ENCODE results near the gene NAT8L. TPM values are rescaled to one million over a fixed set of nuclear protein-coding genes. Genes with fewer than 3 reads are reported as not detected.
A peak's percentile ranks its signal among the peaks of the same experiment; 100 is the strongest.

NAT8L gene
- total and polyA plus RNA-seq, 4 experiments from 2014 or later, result not detected

GRCh38 chr4:2094545-2094944 is 35.4 kb downstream of the NAT8L start:
- CTCF ChIA-PET (ENCODE audit: partially characterized antibody), result no interaction called here

GRCh38 chr4:2095236-2096072 is 36.3 kb downstream of the NAT8L start:
- no peak overlapping the region for H3K4me3 ChIP-seq (ENCODE audit: low read length in 2 of 2)
- no peaks in the 10 kb centered on the region for H3K4me1 ChIP-seq (ENCODE audit: insufficient read depth, low read length)
- Mint-ChIP-seq H3K27me3 (peaks cover 6 to 8% of the 10 kb centered on the region in 2 donors), H3K4me3 (no peak overlapping the region), H3K36me3 (peaks cover 2 to 12% of the 10 kb centered on the region in 2 donors), H3K9me3 (peaks cover 0 to 33% (median 15%) of the 10 kb centered on the region in 8 donors), H3K4me1 (no peaks in the 10 kb centered on the region), H3K27ac (no peak overlapping the region)
- no peaks in the 10 kb centered on the region for H3K36me3 ChIP-seq (ENCODE audit: insufficient read depth, low read length)
- no peaks in the 10 kb centered on the region for H3K27me3 ChIP-seq (ENCODE audit: insufficient read depth, low read length)
- no peak overlapping the region for H3K27ac ChIP-seq (ENCODE audit: low read depth, low read length)
- ChIA-PET CTCF (ENCODE audit: partially characterized antibody) (no interaction called here), POLR2A (ENCODE audit: partially characterized antibody) (no interaction called here)
- H3K9me3 ChIP-seq (ENCODE audit: control insufficient read depth in 1 of 2, low read length in 2 of 2), result peaks cover 0 to 11% of the 10 kb centered on the region in 2 donors
- intact Hi-C loops (cut with micrococcal nuclease), result no loop called here
- DNase-seq, result peak in 1 of 5 donors; percentile 6

More at GRCh38 chr4:2094545-2094944, 35.4 kb downstream of the NAT8L start:
- no peak overlapping the region for H3K4me3 Mint-ChIP-seq
- Histone ChIP-seq H3K4me3 (ENCODE audit: low read length in 2 of 2) (no peak overlapping the region), H3K27ac (ENCODE audit: low read depth, low read length) (no peak overlapping the region), H3K4me1 (ENCODE audit: insufficient read depth, low read length) (no peaks in the 10 kb centered on the region), H3K27me3 (ENCODE audit: insufficient read depth, low read length) (no peaks in the 10 kb centered on the region), H3K36me3 (ENCODE audit: insufficient read depth, low read length) (no peaks in the 10 kb centered on the region), H3K9me3 (ENCODE audit: control insufficient read depth in 1 of 2, low read length in 2 of 2) (peaks cover 0 to 11% of the 10 kb centered on the region in 2 donors)
- peaks cover 0 to 30% (median 14%) of the 10 kb centered on the region in 8 donors for H3K9me3 Mint-ChIP-seq
- no peak overlapping the region for H3K27ac Mint-ChIP-seq
- peak in 1 of 5 donors; percentile 5 for DNase-seq
- H3K27me3 Mint-ChIP-seq, result peaks cover 6 to 8% of the 10 kb centered on the region in 2 donors
- POLR2A ChIA-PET (ENCODE audit: partially characterized antibody), result no interaction called here
- H3K4me1 Mint-ChIP-seq, result no peaks in the 10 kb centered on the region
- peaks cover 2 to 12% of the 10 kb centered on the region in 2 donors for H3K36me3 Mint-ChIP-seq
- intact Hi-C loops (cut with micrococcal nuclease), result no loop called here

- Histone ChIP-seq H3K36me3 (ENCODE audit: insufficient read depth, low read length) (no peaks in the 10 kb centered on the region), H3K9me3 (ENCODE audit: control insufficient read depth in 1 of 2, low read length in 2 of 2) (peaks cover 0 to 11% of the 10 kb centered on the region in 2 donors), H3K4me1 (ENCODE audit: insufficient read depth, low read length) (no peaks in the 10 kb centered on the region), H3K27ac (ENCODE audit: low read depth, low read length) (no peak overlapping the region), H3K4me3 (ENCODE audit: low read length in 2 of 2) (no peak overlapping the region), H3K27me3 (ENCODE audit: insufficient read depth, low read length) (no peaks in the 10 kb centered on the region)
- Mint-ChIP-seq H3K27me3 (peaks cover 8% of the 10 kb centered on the region in 2 donors), H3K4me1 (no peaks in the 10 kb centered on the region), H3K9me3 (peaks cover under 1 to 40% (median 17%) of the 10 kb centered on the region in 8 donors), H3K27ac (no peak overlapping the region), H3K36me3 (peaks cover 2 to 12% of the 10 kb centered on the region in 2 donors), H3K4me3 (no peak overlapping the region)
- POLR2A ChIA-PET (ENCODE audit: partially characterized antibody), result no interaction called here
- peak in 1 of 5 donors; percentile 7 for DNase-seq
- intact Hi-C loops (cut with micrococcal nuclease), result no loop called here
- CTCF ChIA-PET (ENCODE audit: partially characterized antibody), result interaction anchor here (1.3 kb wide), 1 partner anchor 9 kb away, joined by 3 read pairs; no protein-coding TSS in a partner anchor
These were observed 37.0 kb downstream of the NAT8L start for GRCh38 chr4:2096073-2096609.

GRCh38 chr4:2101346-2102044 is 42.4 kb downstream of the NAT8L start:
- no peak overlapping the region for H3K4me3 Mint-ChIP-seq
- H3K27ac Mint-ChIP-seq, result no peak overlapping the region
- no peak for DNase-seq
- POLR2A ChIA-PET (ENCODE audit: partially characterized antibody), result no interaction called here
- H3K27me3 ChIP-seq (ENCODE audit: insufficient read depth, low read length), result no peaks in the 10 kb centered on the region
- peaks cover 4 to 13% of the 10 kb centered on the region in 2 donors for H3K36me3 Mint-ChIP-seq
- H3K27me3 Mint-ChIP-seq, result peaks cover 6 to 9% of the 10 kb centered on the region in 2 donors
- no peaks in the 10 kb centered on the region for H3K4me1 ChIP-seq (ENCODE audit: insufficient read depth, low read length)
- H3K36me3 ChIP-seq (ENCODE audit: insufficient read depth, low read length), result no peaks in the 10 kb centered on the region
- no peak overlapping the region for H3K4me3 ChIP-seq (ENCODE audit: low read length in 2 of 2)
- CTCF ChIA-PET (ENCODE audit: partially characterized antibody), result no interaction called here
- intact Hi-C loops (cut with micrococcal nuclease), result no loop called here
- no peak overlapping the region for H3K27ac ChIP-seq (ENCODE audit: low read depth, low read length)
- peaks cover 0 to 16% of the 10 kb centered on the region in 2 donors for H3K9me3 ChIP-seq (ENCODE audit: control insufficient read depth in 1 of 2, low read length in 2 of 2)
- H3K4me1 Mint-ChIP-seq, result no peaks in the 10 kb centered on the region
- peaks cover 2 to 49% (median 29%) of the 10 kb centered on the region in 8 donors for H3K9me3 Mint-ChIP-seq

- no peaks in the 10 kb centered on the region for H3K27me3 ChIP-seq (ENCODE audit: insufficient read depth, low read length)
- no peaks in the 10 kb centered on the region for H3K4me1 ChIP-seq (ENCODE audit: insufficient read depth, low read length)
- intact Hi-C loops (cut with micrococcal nuclease), result no loop called here
- no peak overlapping the region for H3K27ac ChIP-seq (ENCODE audit: low read depth, low read length)
- H3K4me3 Mint-ChIP-seq, result no peak overlapping the region
- no peaks in the 10 kb centered on the region for H3K36me3 ChIP-seq (ENCODE audit: insufficient read depth, low read length)
- H3K36me3 Mint-ChIP-seq, result peaks cover 4 to 7% of the 10 kb centered on the region in 2 donors
- H3K4me1 Mint-ChIP-seq, result no peaks in the 10 kb centered on the region
- no peak for DNase-seq
- no peak overlapping the region for H3K4me3 ChIP-seq (ENCODE audit: low read length in 2 of 2)
- H3K27me3 Mint-ChIP-seq, result peaks cover 4 to 9% of the 10 kb centered on the region in 2 donors
- H3K27ac Mint-ChIP-seq, result no peak overlapping the region
- ChIA-PET CTCF (ENCODE audit: partially characterized antibody) (no interaction called here), POLR2A (ENCODE audit: partially characterized antibody) (no interaction called here)
- peaks cover 2 to 42% (median 23%) of the 10 kb centered on the region in 8 donors for H3K9me3 Mint-ChIP-seq
- peaks cover 0 to 14% of the 10 kb centered on the region in 2 donors for H3K9me3 ChIP-seq (ENCODE audit: control insufficient read depth in 1 of 2, low read length in 2 of 2)
These were observed 43.1 kb downstream of the NAT8L start for GRCh38 chr4:2102045-2102883.

- CTCF ChIA-PET (ENCODE audit: partially characterized antibody), result no interaction called here
- H3K27me3 ChIP-seq (ENCODE audit: insufficient read depth, low read length), result no peaks in the 10 kb centered on the region
- no peak for DNase-seq
- Mint-ChIP-seq H3K9me3 (peaks cover 2 to 35% (median 22%) of the 10 kb centered on the region in 8 donors), H3K4me3 (no peak overlapping the region), H3K4me1 (no peaks in the 10 kb centered on the region), H3K27me3 (peaks cover 4 to 12% of the 10 kb centered on the region in 2 donors), H3K27ac (no peak overlapping the region), H3K36me3 (peaks cover 4 to 7% of the 10 kb centered on the region in 2 donors)
- H3K4me1 ChIP-seq (ENCODE audit: insufficient read depth, low read length), result no peaks in the 10 kb centered on the region
- H3K36me3 ChIP-seq (ENCODE audit: insufficient read depth, low read length), result no peaks in the 10 kb centered on the region
- POLR2A ChIA-PET (ENCODE audit: partially characterized antibody), result no interaction called here
- intact Hi-C loops (cut with micrococcal nuclease), result no loop called here
- no peak overlapping the region for H3K27ac ChIP-seq (ENCODE audit: low read depth, low read length)
- peaks cover 0 to 14% of the 10 kb centered on the region in 2 donors for H3K9me3 ChIP-seq (ENCODE audit: control insufficient read depth in 1 of 2, low read length in 2 of 2)
- H3K4me3 ChIP-seq (ENCODE audit: low read length in 2 of 2), result no peak overlapping the region
These were observed 44.2 kb downstream of the NAT8L start for GRCh38 chr4:2103127-2103842.
